Esophagus muscularis mucosa (tissue), 4 donors: ENCODE results near the gene JADE1. TPM values are rescaled to one million over a fixed set of nuclear protein-coding genes. Genes with fewer than 3 reads are reported as not detected.

Experiments
- DNase-seq: peaks from one replicate; pipeline ENCODE4 v3.0.0-alpha.2; 2017; ENCODE audit errors: extremely low spot score
- H3K27ac ChIP-seq, 4 donors: fragments of 200-600 bp; sonication (generic); replicated peaks in 1 of 4; 1 replicate in 3 of 4; 2 replicates in 1 of 4; pipeline ENCODE4 v1.5.1; 2016 to 2019; ENCODE audit warnings: mild to moderate bottlenecking in 1 of 4
- H3K27me3 ChIP-seq, 4 donors: fragments of 200-600 bp; sonication (generic); one replicate each; pipeline versions ENCODE4 v1.5.1 to v1.6.0; 2016 to 2019
- H3K36me3 ChIP-seq, 4 donors: fragments of 200-600 bp; sonication (generic); one replicate each; pipeline ENCODE4 v1.5.1; 2016 to 2019
- H3K4me1 ChIP-seq, 4 donors: fragments of 200-600 bp; sonication (generic); one replicate each; pipeline ENCODE4 v1.5.1; 2016 to 2019
- H3K4me3 ChIP-seq, 4 donors: fragments of 200-600 bp; sonication (generic); 1 replicate in 2 of 4; 2 replicates in 2 of 4; pipeline ENCODE4 v1.5.1; 2016 to 2019; ENCODE audit warnings: mild to moderate bottlenecking in 4 of 4, moderate library complexity in 1 of 4
- H3K9me3 ChIP-seq, 4 donors: fragments of 200-600 bp; sonication (generic); 1 replicate in 3 of 4; 2 replicates in 1 of 4; pipeline ENCODE4 v1.5.1; 2016 to 2019
- CTCF ChIP-seq, 3 experiments: fragments of 200-600 bp in 2 of 3; fragments of 450-650 bp in 1 of 3; sonication (generic) in 2 of 3; IDR thresholded peaks; one replicate each; pipeline ENCODE4 v1.5.1; 2017 to 2019; ENCODE audit warnings: antibody characterized with exemption in 3 of 3, mild to moderate bottlenecking in 2 of 3, moderate library complexity in 1 of 3
- EP300 ChIP-seq: sonication (generic); formaldehyde crosslinking; IDR thresholded peaks from one replicate; pipeline ENCODE4 v1.6.1; 2017; ENCODE audit warnings: antibody characterized with exemption
- POLR2A ChIP-seq: fragments of 450-650 bp; IDR thresholded peaks from one replicate; pipeline ENCODE4 v1.6.1; 2017; ENCODE audit warnings: antibody characterized with exemption, moderate library complexity, mild to moderate bottlenecking, low read depth
- POLR2AphosphoS5 ChIP-seq, 2 donors: sonication (generic); formaldehyde crosslinking; IDR thresholded peaks; one replicate each; pipeline ENCODE4 v1.6.1; 2017; ENCODE audit warnings: antibody characterized with exemption in 2 of 2
- WGBS: methylation state at CpG from one replicate; pipeline ENCODE4 v1.1.5; 2018; 5-methylcytosine and 5-hydroxymethylcytosine counted together
- intact Hi-C: fragments of 100-400 bp; cut with DNase I; formaldehyde crosslinking; loops from one replicate; pipeline ENCODE4 v1.15.1; 2023
- total RNA-seq, 4 donors: library from RNA; depleted of rRNA; stranded (reverse); fragments of >200 nt; gene quantifications; one replicate each; pipeline versions ENCODE4 v1.1.0 to v1.2.1, GENCODE V29; 2016

Gene JADE1
- total RNA-seq, 4 donors from 2014 or later = 40.8 to 60.1 (median 52.0) TPM

- TF ChIP-seq EP300 (no peak), POLR2A (no peak), CTCF (IDR thresholded peaks at IDR 0.05) (peak in 1 of 3 experiments; percentile 30)
- no peak overlapping the region for H3K27ac ChIP-seq
- peaks cover 0 to 5% (median 0%) of the 10 kb centered on the region in 4 donors for H3K4me1 ChIP-seq
- no peaks in the 10 kb centered on the region for H3K9me3 ChIP-seq
- H3K36me3 ChIP-seq = no peaks in the 10 kb centered on the region
- intact Hi-C loops = no loop called here
- H3K4me3 ChIP-seq = no peak overlapping the region
- no peaks in the 10 kb centered on the region for H3K27me3 ChIP-seq
- no peak for DNase-seq
- WGBS = 90% methylated on average over 3 of the region's 3 CpGs
Measured at GRCh38 chr4:128782076-128782715, 27.3 kb upstream of the JADE1 start.

GRCh38 chr4:128782875-128783614 is 26.5 kb upstream of the JADE1 start:
- Histone ChIP-seq H3K36me3 (no peaks in the 10 kb centered on the region), H3K9me3 (no peaks in the 10 kb centered on the region), H3K4me1 (peaks cover 0 to 5% (median 0%) of the 10 kb centered on the region in 4 donors), H3K27ac (no peak overlapping the region), H3K4me3 (no peak overlapping the region), H3K27me3 (no peaks in the 10 kb centered on the region)
- intact Hi-C loops = no loop called here
- no peak for DNase-seq
- TF ChIP-seq EP300 = no peak
- no peak for TF ChIP-seq POLR2A
- no peak for TF ChIP-seq POLR2AphosphoS5 (IDR thresholded peaks at IDR 0.05)
- no peak for TF ChIP-seq CTCF (IDR thresholded peaks at IDR 0.05)
- WGBS = 87% methylated on average over 12 of the region's 12 CpGs

GRCh38 chr4:128787509-128788311 is 21.8 kb upstream of the JADE1 start:
- H3K9me3 ChIP-seq = no peaks in the 10 kb centered on the region
- no peak overlapping the region for H3K27ac ChIP-seq
- no peaks in the 10 kb centered on the region for H3K4me1 ChIP-seq
- DNase-seq = no peak
- H3K27me3 ChIP-seq = no peaks in the 10 kb centered on the region
- no peak overlapping the region for H3K4me3 ChIP-seq
- intact Hi-C loops = no loop called here
- TF ChIP-seq POLR2AphosphoS5 (IDR thresholded peaks at IDR 0.05) (no peak), POLR2A (no peak), CTCF (IDR thresholded peaks at IDR 0.05) (no peak), EP300 (no peak)
- no peaks in the 10 kb centered on the region for H3K36me3 ChIP-seq
- 85% methylated on average over 17 of the region's 18 CpGs for whole genome bisulfite sequencing

- H3K4me3 ChIP-seq = no peak overlapping the region
- no peak for TF ChIP-seq POLR2A
- TF ChIP-seq EP300 = no peak
- intact Hi-C loops = no loop called here
- peak; percentile 74 for DNase-seq
- no peaks in the 10 kb centered on the region for H3K36me3 ChIP-seq
- 60% methylated on average over 7 of the region's 7 CpGs for WGBS
- H3K27ac ChIP-seq = no peak overlapping the region
- H3K27me3 ChIP-seq = no peaks in the 10 kb centered on the region
- H3K4me1 ChIP-seq = peaks cover 0 to 12% (median 10%) of the 10 kb centered on the region in 4 donors
- H3K9me3 ChIP-seq = no peaks in the 10 kb centered on the region
Measured at GRCh38 chr4:128793859-128794672, 15.4 kb upstream of the JADE1 start.
